Measurements from ENCODE around the gene JUND. TPM values are rescaled to one million over a fixed set of nuclear protein-coding genes. Genes with fewer than 3 reads are reported as not detected.

Gene JUND
- total RNA-seq, 1 donor from 2014 or later: 225 TPM

- H3K36me3 Mint-ChIP-seq (ENCODE audit: low read depth): peaks cover 2% of the 10 kb centered on the region
- POLR2A ChIA-PET: interaction anchor here (5.8 to 6.8 kb wide), 2 partner anchors 11 to 22 kb away, joined by 533 to 669 read pairs; partner anchors contain the start of gene JUND
- intact Hi-C loops (cut with micrococcal nuclease): no loop called here
- CTCF ChIA-PET: interaction anchor here (5.2 kb wide), 1 partner anchor 21 kb away, joined by 100 read pairs; the partner anchor contains the start of gene JUND
- no peak overlapping the region for H3K4me3 Mint-ChIP-seq
- DNase-seq: no peak
- ATAC-seq (ENCODE audit: low read depth): no peak
- no peak for TF ChIP-seq CTCF (IDR thresholded peaks at IDR 0.05)
- no peaks in the 10 kb centered on the region for H3K27me3 Mint-ChIP-seq
- peaks cover 45% of the 10 kb centered on the region for H3K4me1 Mint-ChIP-seq
- no peaks in the 10 kb centered on the region for H3K9me3 Mint-ChIP-seq
- peak overlapping the region; percentile 74 for H3K27ac Mint-ChIP-seq
Measured at GRCh38 chr19:18301718-18302111, 20.3 kb upstream of the JUND start.

GRCh38 chr19:18300930-18301717, 19.7 kb upstream of the JUND start:
- ATAC-seq (ENCODE audit: low read depth) (no peak), DNase-seq (no peak)
- POLR2A ChIA-PET: interaction anchor here (0.6 to 6.8 kb wide), 3 partner anchors 11 to 108 kb away, joined by 10 to 669 read pairs (median 533); partner anchors contain the start of gene JUND
- no peaks in the 10 kb centered on the region for H3K36me3 Mint-ChIP-seq (ENCODE audit: low read depth)
- peaks cover 41% of the 10 kb centered on the region for H3K4me1 Mint-ChIP-seq
- no peaks in the 10 kb centered on the region for H3K27me3 Mint-ChIP-seq
- TF ChIP-seq CTCF (IDR thresholded peaks at IDR 0.05): no peak
- H3K4me3 Mint-ChIP-seq: no peak overlapping the region
- intact Hi-C loops (cut with micrococcal nuclease): no loop called here
- H3K27ac Mint-ChIP-seq: peak overlapping the region; percentile 74
- CTCF ChIA-PET: interaction anchor here (5.2 kb wide), 1 partner anchor 21 kb away, joined by 100 read pairs; the partner anchor contains the start of gene JUND
- H3K9me3 Mint-ChIP-seq: no peaks in the 10 kb centered on the region

DNA sequence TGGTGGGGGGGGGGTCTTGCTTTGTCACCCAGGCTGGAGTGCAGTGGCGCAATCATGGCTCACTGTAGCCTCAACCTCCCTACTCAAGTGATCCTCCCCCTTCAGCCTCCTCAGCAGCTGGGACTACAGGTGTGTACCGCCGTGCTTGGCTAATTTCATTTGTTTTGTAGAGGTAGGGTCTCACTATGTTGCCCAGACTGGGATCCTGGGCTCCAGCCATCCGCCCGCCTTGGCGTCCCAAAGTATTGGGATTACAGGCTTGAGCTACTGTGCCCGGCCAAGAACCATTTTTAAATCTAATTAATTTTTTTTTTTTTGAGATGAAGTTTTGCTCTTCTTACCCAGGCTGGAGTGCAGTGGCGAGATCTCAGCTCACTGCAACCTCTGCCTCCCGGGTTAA, 18.2 kb upstream of the JUND start:
- intact Hi-C loops (cut with micrococcal nuclease): no loop called here
- Mint-ChIP-seq H3K27ac (no peak overlapping the region), H3K27me3 (no peaks in the 10 kb centered on the region), H3K36me3 (ENCODE audit: low read depth) (no peaks in the 10 kb centered on the region), H3K9me3 (no peaks in the 10 kb centered on the region), H3K4me1 (peaks cover 31% of the 10 kb centered on the region), H3K4me3 (no peak overlapping the region)
- CTCF ChIA-PET: interaction anchor here (0.9 kb wide), 1 partner anchor 20 kb away, joined by 3 read pairs; no protein-coding TSS in a partner anchor
- POLR2A ChIA-PET: interaction anchor here (0.9 to 6.8 kb wide), 3 partner anchors 9 to 21 kb away, joined by 4 to 533 read pairs (median 37); partner anchors contain the start of gene JUND
- ATAC-seq (ENCODE audit: low read depth) (no peak), DNase-seq (no peak)
- no peak for TF ChIP-seq CTCF (IDR thresholded peaks at IDR 0.05)

DNA sequence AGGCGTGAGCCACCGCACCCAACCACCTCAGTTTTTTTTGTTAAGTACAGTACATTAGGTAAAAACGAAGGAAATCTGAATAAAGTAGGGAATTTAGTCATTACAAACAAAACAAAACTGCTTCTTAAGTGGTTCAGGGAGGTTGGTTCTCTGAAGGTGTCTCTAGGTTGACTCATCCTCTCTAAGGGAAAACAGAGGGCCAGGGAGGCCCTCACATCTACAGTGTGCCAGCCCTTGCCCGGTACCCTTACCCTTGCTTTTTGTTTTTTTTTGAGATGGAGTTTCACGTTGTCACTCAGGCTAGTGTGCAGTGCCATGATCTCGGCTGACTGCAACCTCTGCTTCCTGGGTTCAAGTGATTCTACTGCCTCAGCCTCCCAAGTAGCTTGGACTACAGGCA, 17.2 kb upstream of the JUND start:
- Mint-ChIP-seq H3K4me3 (no peak overlapping the region), H3K4me1 (peaks cover 32% of the 10 kb centered on the region), H3K27me3 (no peaks in the 10 kb centered on the region), H3K27ac (no peak overlapping the region), H3K9me3 (no peaks in the 10 kb centered on the region), H3K36me3 (ENCODE audit: low read depth) (no peaks in the 10 kb centered on the region)
- no peak for TF ChIP-seq CTCF (IDR thresholded peaks at IDR 0.05)
- POLR2A ChIA-PET: interaction anchor here (0.6 to 4.6 kb wide), 5 partner anchors 8 to 1072 kb away, joined by 3 to 37 read pairs (median 5); partner anchors contain the start of genes JUND and OCEL1
- no peak for DNase-seq
- CTCF ChIA-PET: no interaction called here
- intact Hi-C loops (cut with micrococcal nuclease): no loop called here
- ATAC-seq (ENCODE audit: low read depth): no peak

DNA sequence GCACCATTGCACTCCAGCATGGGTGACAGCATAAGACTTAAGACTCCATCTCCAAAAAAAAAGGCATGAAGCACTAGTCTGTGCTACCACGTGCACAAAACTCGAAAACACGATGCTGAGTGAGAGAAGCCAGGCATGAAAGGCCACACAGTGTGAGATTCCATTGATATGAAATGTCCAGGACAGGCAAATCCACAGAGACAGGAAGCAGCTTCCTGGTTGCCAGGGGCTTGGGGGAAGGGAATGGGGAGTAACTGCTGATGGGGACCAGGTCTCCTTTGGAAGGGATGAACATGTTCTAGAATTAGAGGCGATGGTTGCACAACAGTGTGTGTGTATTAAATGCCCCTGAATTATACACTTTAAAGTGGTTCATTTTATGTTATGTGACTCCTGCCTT, 15.9 kb upstream of the JUND start:
- no peaks in the 10 kb centered on the region for H3K27me3 Mint-ChIP-seq
- no peak overlapping the region for H3K27ac Mint-ChIP-seq
- no peaks in the 10 kb centered on the region for H3K36me3 Mint-ChIP-seq (ENCODE audit: low read depth)
- no peak overlapping the region for H3K4me3 Mint-ChIP-seq
- ChIA-PET POLR2A (interaction anchor here (1.1 to 4.6 kb wide), 5 partner anchors 8 to 26 kb away, joined by 3 to 37 read pairs (median 4); partner anchors contain the start of genes JUND and LSM4), CTCF (interaction anchor here (2.3 kb wide), 1 partner anchor 18 kb away, joined by 9 read pairs; no protein-coding TSS in a partner anchor)
- intact Hi-C loops (cut with micrococcal nuclease): no loop called here
- TF ChIP-seq CTCF (IDR thresholded peaks at IDR 0.05): no peak
- DNase-seq: no peak
- no peaks in the 10 kb centered on the region for H3K9me3 Mint-ChIP-seq
- H3K4me1 Mint-ChIP-seq: peaks cover 33% of the 10 kb centered on the region
- no peak for ATAC-seq (ENCODE audit: low read depth)

Measured in activated B cell treated with CpG ODN at 0.5 μM for 24 hours (primary cell).